HG03439 (cell line): ENCODE results near the gene DARS1.

ENCODE experiments used
- ATAC-seq: cut with Tn5 transposase; IDR thresholded peaks from one replicate; pipeline ENCODE4 v1.9.1; 2021; ENCODE audit warnings: mild to moderate bottlenecking, moderate library complexity; ENCODE audit not compliant: unreplicated experiment

Gene DARS1

GRCh38 chr2:135985018-135985825, at the start of gene DARS1:
TSS of gene DARS1 (minus strand) at chr2:135985626. CDS start at chr2:135985468, 158 bp downstream.
- peak; percentile 86 for ATAC-seq

DNA sequence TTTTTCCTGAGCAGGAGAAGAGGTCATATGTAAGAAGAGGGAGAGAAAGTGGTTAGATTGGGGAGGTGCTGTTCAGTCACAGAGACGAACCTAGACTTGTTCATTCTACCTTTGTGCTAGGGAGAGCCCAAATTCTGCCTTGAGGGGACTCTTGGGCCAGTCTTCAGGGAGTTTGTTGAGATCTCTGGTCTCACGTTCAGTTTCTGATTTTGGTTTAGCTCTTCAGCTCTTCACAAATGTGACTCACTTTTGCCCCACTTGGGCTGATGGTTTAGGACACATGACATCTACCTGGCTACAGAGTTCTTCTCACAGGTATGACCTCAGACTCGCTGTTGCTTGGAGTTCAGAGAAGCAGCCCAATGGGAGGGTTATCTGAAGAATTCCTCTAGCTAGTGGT, 49.2 kb upstream of the DARS1 start:
- ATAC-seq: no peak

- ATAC-seq: no peak
Observed at GRCh38 chr2:136032817-136033535, 47.5 kb upstream of the DARS1 start.

GRCh38 chr2:136032192-136032591, 46.8 kb upstream of the DARS1 start:
- ATAC-seq: no peak

- ATAC-seq: no peak
Observed at GRCh38 chr2:136031711-136032110, 46.3 kb upstream of the DARS1 start.

DNA sequence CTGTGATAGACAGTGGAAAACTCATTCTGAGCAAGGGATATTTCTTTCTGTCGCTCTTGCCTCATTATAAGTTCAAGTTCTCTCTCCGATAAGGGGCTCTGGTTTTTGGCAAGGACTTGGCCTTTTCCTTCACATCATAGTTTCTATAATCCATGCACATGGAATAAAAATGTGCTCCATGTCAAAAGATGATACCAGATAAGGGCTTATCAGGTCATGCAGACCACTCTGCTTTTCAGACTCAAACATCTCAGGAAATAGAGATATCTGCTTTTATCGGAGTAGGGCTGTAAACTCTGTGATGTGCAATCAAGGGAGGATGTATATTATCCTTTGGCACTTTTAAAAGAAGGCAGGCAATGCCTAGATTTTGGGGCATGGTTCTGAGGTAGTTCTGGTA, 45.0 kb upstream of the DARS1 start:
- no peak for ATAC-seq

DNA sequence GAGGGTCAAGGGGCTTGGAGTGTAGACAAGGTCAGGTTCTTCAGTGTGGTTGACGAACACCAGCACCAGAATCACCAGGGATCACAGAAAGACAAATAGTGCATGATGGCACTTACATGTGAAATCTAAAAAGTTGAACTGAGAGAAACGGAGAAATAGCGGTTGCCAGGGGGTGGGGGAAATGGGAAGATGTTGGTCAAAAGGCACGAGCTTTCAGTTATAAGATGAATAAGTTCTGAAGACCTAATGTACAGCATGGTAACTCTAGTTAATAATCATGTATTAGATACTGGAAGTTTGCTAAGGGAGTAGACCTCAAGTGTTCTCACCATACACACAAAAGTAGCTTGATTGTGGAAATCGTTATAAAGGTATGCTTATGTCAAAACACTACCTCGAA, 43.7 kb upstream of the DARS1 start:
- ATAC-seq: peak; percentile 71

DNA sequence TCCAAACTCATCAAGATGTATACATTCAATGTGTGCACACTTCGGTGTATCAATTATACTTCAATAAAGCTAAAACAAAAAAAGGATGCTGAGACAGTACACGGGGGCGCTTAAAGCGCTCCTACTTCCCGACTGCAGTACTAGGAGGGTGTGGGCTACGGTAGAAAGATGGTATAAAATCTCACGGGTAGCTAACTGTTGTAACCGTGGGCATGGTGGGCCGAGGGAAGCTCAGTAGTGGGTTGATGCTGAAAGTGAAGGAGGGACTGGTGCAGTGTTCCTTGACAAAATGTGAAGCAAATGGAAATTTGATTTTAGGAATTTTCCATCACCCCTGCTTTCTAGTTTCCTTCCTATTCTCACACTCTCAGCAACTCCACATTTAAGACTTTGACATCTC, 42.6 kb upstream of the DARS1 start:
- no peak for ATAC-seq

DNA sequence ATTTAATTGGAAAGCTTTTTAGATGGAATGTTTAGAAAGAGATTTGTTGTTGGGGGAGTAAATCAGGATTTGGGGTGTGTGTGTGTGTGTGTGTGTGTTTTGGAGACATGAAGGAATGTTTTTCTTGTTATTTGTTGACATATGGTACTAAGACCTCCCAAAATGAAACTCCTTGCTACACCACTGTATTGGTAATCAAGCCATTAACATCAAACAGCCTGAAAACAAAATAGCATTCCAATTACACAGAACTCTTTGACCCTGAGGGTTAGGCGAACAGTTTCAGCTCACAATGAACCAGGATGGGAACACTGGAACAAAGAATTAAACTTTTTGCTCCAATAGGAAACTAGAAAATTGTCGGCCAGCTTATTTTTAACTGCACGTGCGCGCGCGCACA, 41.7 kb upstream of the DARS1 start:
- no peak for ATAC-seq

- no peak for ATAC-seq
Observed at GRCh38 chr2:136025057-136025973, 39.9 kb upstream of the DARS1 start.

GRCh38 chr2:136024616-136025015, 39.2 kb upstream of the DARS1 start:
- no peak for ATAC-seq

GRCh38 chr2:136024185-136024584, 38.8 kb upstream of the DARS1 start:
- no peak for ATAC-seq

- ATAC-seq: no peak
Observed at GRCh38 chr2:136023416-136023815, 38.0 kb upstream of the DARS1 start.

DNA sequence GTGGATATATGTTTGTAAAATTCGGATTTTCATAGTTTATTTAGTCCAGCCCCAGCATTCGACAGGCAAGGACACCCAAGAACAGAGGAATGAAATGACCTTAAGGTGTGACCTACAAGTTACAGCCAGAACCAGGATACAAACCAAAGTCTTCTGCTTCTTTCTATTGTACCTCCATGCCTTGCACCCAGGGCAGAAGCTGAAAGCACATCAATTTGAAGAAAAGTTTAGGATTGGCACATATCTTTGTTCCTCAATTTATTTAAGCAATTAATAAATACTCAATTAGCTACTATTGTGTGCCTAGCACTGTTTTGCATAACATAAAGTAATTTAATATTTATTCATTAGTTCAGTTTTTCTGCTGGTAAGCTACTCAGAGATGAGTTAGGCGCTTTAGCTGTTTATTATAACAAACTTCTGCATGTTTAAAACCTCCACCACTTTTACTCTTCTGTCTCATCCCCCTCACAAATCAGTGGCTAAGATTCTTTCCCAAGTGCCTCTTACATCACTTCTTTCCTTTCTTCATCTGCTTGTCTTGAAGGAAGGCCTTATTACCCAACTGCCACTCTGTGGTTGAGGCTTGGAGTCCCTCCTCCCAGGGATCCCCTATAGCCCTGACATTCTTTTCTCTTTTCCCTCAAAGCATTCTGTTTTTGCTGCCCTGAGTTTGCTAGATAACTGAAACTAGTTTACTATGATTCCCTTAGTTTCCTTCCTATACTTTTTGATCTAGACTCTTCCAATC, 37.1 kb upstream of the DARS1 start:
- no peak for ATAC-seq

DNA sequence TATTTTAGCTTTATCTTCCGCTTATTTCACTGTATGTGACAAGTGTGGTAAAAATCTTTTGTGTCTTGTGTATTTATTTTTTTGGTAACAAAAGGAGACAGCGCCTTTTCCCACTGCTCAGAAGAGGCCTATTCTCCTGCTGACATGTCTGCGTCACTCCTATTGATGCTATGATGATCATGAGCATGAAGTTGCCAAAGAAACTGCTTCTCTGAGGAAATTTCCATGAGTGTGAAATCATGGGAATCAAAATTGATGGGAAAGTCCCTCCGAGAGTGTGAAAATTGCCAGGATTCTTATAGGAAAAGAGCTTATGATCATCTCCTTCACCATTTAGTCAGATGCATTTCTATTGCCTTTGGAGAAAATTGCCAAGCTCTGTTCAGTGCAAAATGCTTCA, 36.5 kb upstream of the DARS1 start:
- no peak for ATAC-seq

DNA sequence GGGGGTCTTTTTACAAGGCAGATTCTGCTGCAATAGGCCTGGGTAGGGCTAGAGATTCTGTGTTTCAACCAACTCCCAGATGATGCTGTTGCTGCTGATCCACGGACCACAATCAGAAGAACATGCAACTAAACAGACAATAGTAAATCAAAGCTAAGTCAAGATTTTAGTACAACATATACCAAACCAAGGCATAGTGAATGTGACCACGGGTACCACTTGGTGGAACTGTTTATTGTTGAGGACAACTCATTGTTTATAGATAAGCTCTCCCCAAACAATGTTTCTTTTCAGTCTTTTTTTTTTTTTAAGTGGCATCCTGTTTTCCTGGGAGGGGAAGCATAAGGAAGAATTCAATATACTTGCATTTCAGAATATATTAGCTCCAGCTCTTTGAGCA, 36.0 kb upstream of the DARS1 start:
- no peak for ATAC-seq

GRCh38 chr2:136020831-136021230, 35.4 kb upstream of the DARS1 start:
- ATAC-seq: no peak

DNA sequence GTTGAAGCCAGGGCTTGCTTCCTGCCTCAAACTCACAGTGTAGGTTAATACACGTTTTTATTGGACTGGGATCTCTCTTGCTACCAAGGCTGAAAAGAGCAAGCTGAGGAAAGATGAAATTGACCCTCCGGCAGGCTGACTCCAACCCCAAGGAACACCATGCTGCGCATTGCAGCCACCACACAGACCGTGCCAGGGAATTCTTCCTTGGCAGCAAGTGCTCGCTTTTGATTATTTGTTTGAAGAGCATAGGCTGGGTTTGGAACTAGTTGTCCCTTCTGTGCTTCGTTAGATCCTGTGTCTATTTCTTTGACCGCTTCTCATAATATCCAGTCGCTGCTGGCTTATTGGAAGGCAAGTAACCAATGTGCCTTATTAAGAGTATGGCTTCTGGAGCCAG, 34.4 kb upstream of the DARS1 start:
- ATAC-seq: no peak

DNA sequence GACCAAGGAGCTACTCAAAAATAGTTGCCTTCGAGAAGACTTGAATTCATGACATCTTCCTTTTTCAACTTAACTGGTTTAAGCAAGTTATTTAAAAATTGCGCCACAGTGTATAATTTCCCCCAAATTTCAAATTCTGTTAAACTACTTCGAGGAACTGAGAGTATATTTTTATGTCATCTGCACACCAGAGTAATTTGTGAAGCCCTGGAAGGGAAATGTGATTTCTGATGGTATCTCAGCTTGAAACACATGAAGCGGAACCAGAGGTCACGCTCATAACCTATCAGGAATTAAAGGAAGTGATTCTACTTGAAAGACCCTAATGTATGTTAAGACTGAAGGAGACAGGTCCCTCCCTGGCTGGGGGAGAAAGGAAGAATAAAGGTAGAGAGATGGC, 33.9 kb upstream of the DARS1 start:
- ATAC-seq: no peak

GRCh38 chr2:136017786-136018185, 32.4 kb upstream of the DARS1 start:
- ATAC-seq: no peak

GRCh38 chr2:136016836-136017235, 31.4 kb upstream of the DARS1 start:
- ATAC-seq: no peak
